ENCODE results near the gene CTSD.

The CTSD gene

DNA sequence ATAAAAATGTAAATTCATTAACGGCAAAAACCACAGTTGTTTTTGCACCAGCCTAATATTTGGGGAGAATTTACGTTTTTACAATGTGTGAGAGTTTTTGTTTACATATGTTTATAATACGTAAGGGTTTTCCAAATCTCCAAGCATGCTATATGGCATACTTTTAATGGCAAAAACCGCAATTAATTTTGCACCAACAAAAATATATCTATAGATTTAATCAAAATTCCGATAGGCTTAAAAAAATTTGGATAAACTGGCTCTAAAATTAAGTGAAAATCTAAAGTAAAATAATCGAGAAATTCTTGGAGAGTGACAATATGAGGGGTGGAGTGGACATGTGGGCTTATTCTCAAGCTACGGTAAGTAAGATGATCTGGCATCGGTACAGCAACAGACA is 43.9 kb downstream of the CTSD start:
- DNase-seq, result no peak

- no peak for DNase-seq
These were observed 45.4 kb downstream of the CTSD start for GRCh38 chr11:1718326-1718725.

DNA sequence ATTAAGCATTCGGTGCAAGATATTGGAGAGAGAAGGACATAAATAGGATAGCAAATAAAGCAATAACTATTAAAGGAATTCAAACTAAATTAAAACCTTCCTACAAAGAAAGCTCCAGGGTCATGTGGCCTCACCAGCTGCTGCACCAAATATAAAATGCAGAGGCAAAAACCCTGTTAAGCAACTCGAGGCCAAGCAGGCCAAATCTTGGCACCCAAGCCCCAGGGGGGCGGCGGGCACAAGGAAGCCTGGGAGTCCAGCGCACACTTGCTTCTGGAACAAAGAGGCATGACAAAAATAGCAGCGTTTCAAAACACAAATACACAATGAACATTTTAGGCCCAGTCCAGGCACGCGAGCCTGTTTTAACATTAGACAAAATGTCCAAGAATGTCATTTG is 46.0 kb downstream of the CTSD start:
- no peak for DNase-seq

DNA sequence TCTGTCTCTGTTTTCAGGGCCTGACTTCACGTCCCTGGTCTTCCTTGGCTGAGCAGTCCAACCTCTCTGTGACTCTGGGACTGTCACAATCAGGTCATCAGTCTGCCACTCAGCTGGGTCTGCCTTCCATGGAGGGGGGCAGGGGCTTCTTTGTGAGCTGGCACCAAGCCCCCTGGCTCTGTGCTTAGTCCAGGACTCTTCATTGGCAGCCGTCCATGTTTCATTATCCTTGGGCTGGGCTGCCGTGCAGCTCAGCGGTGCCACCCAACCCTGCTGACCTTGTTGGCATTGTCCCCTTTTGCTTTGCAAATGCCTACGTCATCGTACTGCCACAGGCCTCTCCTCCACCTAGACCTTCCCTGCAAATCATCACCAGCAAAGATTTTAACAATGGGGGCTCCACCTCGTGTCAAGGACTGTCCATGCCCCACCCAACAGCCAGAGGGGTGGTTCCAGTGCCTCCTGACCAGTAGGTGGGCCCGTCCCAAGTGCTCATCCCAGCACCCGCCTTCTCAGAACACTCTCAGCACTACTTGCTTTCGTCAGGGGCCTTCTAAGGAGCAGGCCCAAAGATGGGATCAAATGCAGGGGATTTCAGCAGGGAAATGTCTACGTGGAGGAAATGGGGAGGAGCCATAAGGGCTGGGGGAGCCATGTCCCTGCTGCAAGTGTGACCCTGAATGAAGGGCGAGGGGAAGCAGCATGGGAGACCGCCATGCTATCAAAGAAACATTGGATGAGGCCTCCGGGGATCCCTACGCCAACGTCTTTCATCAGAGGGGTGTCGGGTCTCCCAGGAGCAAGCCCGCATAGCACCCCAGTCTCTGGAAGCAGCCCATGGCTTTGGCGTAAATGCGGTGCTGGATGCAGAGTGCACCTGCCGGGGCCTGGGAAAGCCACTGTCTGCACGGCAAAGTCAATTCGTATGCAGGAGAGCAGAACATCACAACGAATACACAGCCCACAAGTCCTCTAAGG is 48.5 kb downstream of the CTSD start:
- DNase-seq, result no peak

DNA sequence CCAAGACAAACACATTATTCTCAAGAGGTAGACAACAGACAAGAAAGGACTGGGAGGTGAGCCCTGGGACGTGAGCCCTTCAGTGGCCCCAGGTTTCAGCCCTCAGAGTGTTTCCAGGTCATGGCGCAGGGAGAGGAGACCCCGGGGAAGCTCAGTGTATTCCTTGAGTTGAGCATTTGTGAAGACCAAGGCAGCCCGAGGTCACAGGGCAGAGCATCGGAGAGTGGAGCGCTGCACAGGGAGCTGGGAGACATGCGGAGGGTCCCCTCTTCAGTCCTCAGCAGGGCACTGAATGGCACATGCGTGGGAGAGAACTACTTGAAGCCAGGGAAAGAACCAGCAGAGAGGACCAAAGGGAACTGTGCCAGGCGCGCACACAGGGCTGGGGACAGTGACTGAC is 55.0 kb downstream of the CTSD start:
- DNase-seq, result no peak

- DNase-seq, result no peak
These were observed 56.0 kb downstream of the CTSD start for GRCh38 chr11:1707751-1708150.

DNA sequence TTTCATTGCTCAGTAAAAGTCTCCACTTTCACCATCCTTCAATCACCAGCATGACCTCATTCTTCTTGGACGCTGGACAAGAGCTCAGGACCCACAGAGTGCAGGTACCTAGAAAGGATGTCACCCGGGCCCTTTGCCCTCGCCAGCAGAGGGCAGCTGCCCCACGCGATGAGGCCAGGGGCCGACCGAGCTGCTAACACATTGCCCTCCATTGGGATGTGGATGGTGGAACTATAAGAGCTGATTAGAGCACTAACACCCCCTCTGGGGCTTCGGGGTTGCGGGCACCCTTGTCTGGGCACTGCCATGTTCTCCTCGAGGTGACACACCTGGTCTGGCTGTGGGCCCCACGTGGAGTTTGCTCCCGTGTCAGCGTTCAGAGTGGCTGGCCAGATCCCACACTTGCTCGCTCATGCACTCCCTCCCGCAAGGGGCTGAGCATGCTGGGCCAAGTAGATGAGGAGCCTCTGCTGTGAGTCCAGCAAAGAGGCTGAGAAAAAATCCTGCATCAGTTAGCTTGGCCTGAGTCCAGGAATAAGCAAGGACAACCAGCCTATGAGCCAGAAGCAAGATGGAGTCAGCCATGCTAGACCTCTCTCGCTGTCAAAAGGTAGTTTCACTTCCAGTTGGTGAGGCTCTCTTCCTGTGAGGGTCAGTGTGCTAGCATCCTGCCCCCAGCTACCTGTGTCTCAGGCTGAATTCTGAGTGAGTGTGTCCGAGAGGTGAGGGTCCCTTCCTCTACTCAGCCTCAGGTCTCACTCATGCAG is 56.9 kb downstream of the CTSD start:
- peak; percentile 9 to 36 for DNase-seq

- DNase-seq, result peak in 1 of 2 donors; percentile 34
These were observed 58.3 kb downstream of the CTSD start for GRCh38 chr11:1705126-1706052.

- DNase-seq, result no peak
These were observed 60.6 kb downstream of the CTSD start for GRCh38 chr11:1703146-1703545.
